HepG2 (cell line): ENCODE results near the gene SEMA5B. TPM values are rescaled to one million over a fixed set of nuclear protein-coding genes. Genes with fewer than 3 reads are reported as not detected.

Experiments used
- ATAC-seq: fragments of 200-7000 bp; cut with Tn5 transposase; 3 replicates; pipeline ENCODE4 v1.9.1; 2020; ENCODE audit warnings: mild to moderate bottlenecking, moderate library complexity
- BruUV-seq: library from RNA; stranded (reverse); fragments of 400-500 nt; replicated peaks from 2 replicates; lab custom pipeline; 2021; lab: Mats Ljungman, UMichigan
- CTCF ChIA-PET: fragments of 300-600 bp; formaldehyde crosslinking; extraction: SDS; loops from one replicate; lab custom pipeline; 2021; ENCODE audit warnings: low total read pairs, inconsistent platforms, low intra/inter-chr PET ratio; lab: Yijun Ruan, JAX
- POLR2A ChIA-PET: fragments of 350-600 bp; sonication (Branson Sonifier 250); formaldehyde crosslinking; loops from one replicate; lab custom pipeline; 2020; ENCODE audit warnings: antibody characterized with exemption, inconsistent platforms; lab: Yijun Ruan, JAX
- DNase-seq: peaks from one replicate; pipeline ENCODE4 v3.0.0-alpha.2; 2015; ENCODE audit warnings: low spot score
- FAIRE-seq: peaks from 3 replicates; lab custom pipeline; 2011; peaks lifted over from hg19 to GRCh38; lab: Jason Lieb, UNC
- H2AFZ ChIP-seq: one replicate; pipeline ENCODE4 v1.6.1; 2011; ENCODE audit warnings: low read length, inconsistent platforms
- H3K27ac ChIP-seq: fragments of 300-600 bp; 3 replicates; pipeline ENCODE4 v1.8.0; 2011; ENCODE audit warnings: mixed run types, mild to moderate bottlenecking, mixed read lengths, low read length, inconsistent platforms; ENCODE audit not compliant: insufficient read depth; ENCODE audit errors: extremely low read length
- H3K27me3 ChIP-seq, 2 experiments: fragments of 200-600 bp in 1 of 2; 2 replicates in 1 of 2; 3 replicates in 1 of 2; pipeline versions ENCODE4 v1.6.0 to v1.8.0; 2011; ENCODE audit warnings: low read length in 2 of 2, mild to moderate bottlenecking in 2 of 2, moderate library complexity in 2 of 2, inconsistent platforms in 1 of 2; ENCODE audit not compliant: insufficient read depth in 2 of 2, control insufficient read depth in 1 of 2
- H3K36me3 ChIP-seq, 2 experiments: fragments of 200-600 bp in 1 of 2; replicated peaks in 1 of 2; 2 replicates in 1 of 2; 3 replicates in 1 of 2; pipeline versions ENCODE4 v1.5.1 to v1.8.0; 2011; ENCODE audit warnings: low read length in 2 of 2, inconsistent platforms in 1 of 2; ENCODE audit not compliant: insufficient read depth in 2 of 2, control insufficient read depth in 1 of 2
- H3K4me1 ChIP-seq: 2 replicates; pipeline ENCODE4 v1.5.1; 2012; ENCODE audit warnings: low read length, inconsistent platforms; ENCODE audit not compliant: insufficient read depth
- H3K4me2 ChIP-seq: 2 replicates; pipeline ENCODE4 v1.6.0; 2011; ENCODE audit warnings: low read depth, low read length, inconsistent platforms
- H3K4me3 ChIP-seq, 3 experiments: fragments of 200-600 bp in 1 of 3; sonication (generic), shearing (Covaris generic) in 1 of 3; replicated peaks in 1 of 3; 2 replicates each; pipeline ENCODE4 v1.5.1; 2011 to 2016; ENCODE audit warnings: low read length in 3 of 3, inconsistent platforms in 2 of 3, low read depth in 2 of 3, mild to moderate bottlenecking in 2 of 3, control low read depth in 1 of 3, mixed read lengths in 1 of 3; ENCODE audit not compliant: insufficient read depth in 1 of 3
- H3K79me2 ChIP-seq: one replicate; pipeline ENCODE4 v1.6.1; 2011; ENCODE audit warnings: low read length, inconsistent platforms; ENCODE audit not compliant: insufficient read depth
- H3K9ac ChIP-seq: 2 replicates; pipeline ENCODE4 v1.6.0; 2011; ENCODE audit warnings: mild to moderate bottlenecking, low read depth, low read length, inconsistent platforms; ENCODE audit not compliant: insufficient read depth
- H3K9me3 ChIP-seq: 2 replicates; pipeline ENCODE4 v1.5.1; 2012; ENCODE audit warnings: mild to moderate bottlenecking, low read length
- H4K20me1 ChIP-seq: 2 replicates; pipeline ENCODE4 v1.6.0; 2011; ENCODE audit warnings: inconsistent platforms, mild to moderate bottlenecking, low read length, moderate library complexity; ENCODE audit not compliant: insufficient read depth
- ARNT ChIP-seq: fragments of 450-650 bp; IDR thresholded peaks from 2 replicates; pipeline ENCODE4 v1.6.1; 2017
- DMAP1 ChIP-seq: IDR thresholded peaks from 2 replicates; pipeline ENCODE4 v1.6.1; 2016
- FOSL2 ChIP-seq: sonication (generic); formaldehyde crosslinking; IDR thresholded peaks from 2 replicates; pipeline ENCODE4 v1.4.0; 2020; ENCODE audit warnings: missing genetic modification reagents
- HHEX ChIP-seq: IDR thresholded peaks from 2 replicates; pipeline ENCODE4 v1.6.1; 2016; ENCODE audit warnings: control low read depth
- IKZF1 ChIP-seq: fragments of 450-650 bp; IDR thresholded peaks from 2 replicates; pipeline ENCODE4 v1.7.1; 2016
- NCOA2 ChIP-seq: sonication (generic); formaldehyde crosslinking; IDR thresholded peaks from 2 replicates; pipeline ENCODE4 v1.8.0; 2022; ENCODE audit warnings: inconsistent platforms
- NFAT5 ChIP-seq: sonication (generic); formaldehyde crosslinking; IDR thresholded peaks from 2 replicates; pipeline ENCODE4 v1.4.0; 2020; ENCODE audit warnings: missing genetic modification reagents
- RXRB ChIP-seq: IDR thresholded peaks from 2 replicates; pipeline ENCODE4 v1.6.1; 2016; ENCODE audit warnings: borderline replicate concordance, missing genetic modification reagents, missing compliant biosample characterization
- ZNF180 ChIP-seq: sonication (generic); formaldehyde crosslinking; IDR thresholded peaks from 2 replicates; pipeline ENCODE4 v1.4.0; 2020; ENCODE audit warnings: low read depth, missing genetic modification reagents, borderline replicate concordance
- WGBS: methylation state at CpG from one replicate; pipeline ENCODE4 v1.1.6; 2017; ENCODE audit warnings: low lambda C conversion rate; 5-methylcytosine and 5-hydroxymethylcytosine counted together
- in situ Hi-C: cut with HindIII; loops from 2 replicates; pipeline ENCODE4 v1.10.0; 2017; ENCODE audit warnings: low pct_unique_long_range_greater_than_20kb; ENCODE audit not compliant: extremely low pct_ligation_motif_present
- intact Hi-C: fragments of 100-400 bp; cut with micrococcal nuclease; formaldehyde crosslinking; loops from one replicate; pipeline ENCODE4 v1.10.0; 2022; ENCODE audit not compliant: unreplicated experiment
- polyA plus RNA-seq, 8 experiments: library from polyadenylated mRNA; depleted of rRNA in 3 of 8; stranded (reverse) in 7 of 8; unstranded in 1 of 8; fragments of >200 nt; fragmentation: Illumina TruSeq in 4 of 8; extraction: Trizol in 4 of 8; gene quantifications; 2 replicates each; pipeline versions ENCODE4 v1.2.1 to v1.2.3, GENCODE V29; 2011 to 2016; ENCODE audit warnings: low read depth in 4 of 8, missing spikeins in 1 of 8, mixed read lengths in 1 of 8; ENCODE audit not compliant: insufficient read depth in 1 of 8
- total RNA-seq, 5 experiments: library from RNA; depleted of rRNA; stranded (reverse); fragments of >200 nt; fragmentation: Illumina TruSeq; extraction: Trizol; gene quantifications; 2 replicates each; pipeline ENCODE4 v1.2.3, GENCODE V29; 2016; ENCODE audit warnings: low read depth in 1 of 5

The SEMA5B gene
- total and polyA plus RNA-seq, 2 of the 13 experiments (the other 11 are each of a cell fraction or from before 2014, with no cell fraction given) = not detected

GRCh38 chr3:122934251-122934650, 93.3 kb downstream of the SEMA5B start (continued):
- TF ChIP-seq NFAT5 = no peak
- TF ChIP-seq HHEX (CRISPR knock-in tag) = no peak
- no peak for TF ChIP-seq RXRB (CRISPR knock-in tag)
- no peak for TF ChIP-seq NCOA2 (CRISPR knock-in tag)
- no peak for TF ChIP-seq ZNF180 (CRISPR knock-in tag)
- no peak for TF ChIP-seq DMAP1 (CRISPR knock-in tag)
- no peak for TF ChIP-seq ARNT

- POLR2A ChIA-PET = no interaction called here
- H2AFZ ChIP-seq = no peak overlapping the region
- H4K20me1 ChIP-seq = no peaks in the 10 kb centered on the region
- 0 out of 2 replicates have a peak, but pooled peaks have one; percentile 16 for TF ChIP-seq FOSL2 (CRISPR knock-in tag)
- TF ChIP-seq IKZF1 = no peak
- TF ChIP-seq, all 625 proteins: peak for 1
- H3K9ac ChIP-seq = no peak overlapping the region
- in situ Hi-C loops (no loop called here), intact Hi-C loops (no loop called here)
- no peaks in the 10 kb centered on the region for H3K36me3 ChIP-seq
- H3K27ac ChIP-seq = no peak overlapping the region
- no peak for ATAC-seq
- H3K4me2 ChIP-seq = no peak overlapping the region; the same call in 1 of the 2 replicates
- DNase-seq = no peak
- peaks cover 41% of the 10 kb centered on the region for H3K4me1 ChIP-seq
- CTCF ChIA-PET = no interaction called here
- no peaks in the 10 kb centered on the region for H3K79me2 ChIP-seq
- H3K9me3 ChIP-seq = no peaks in the 10 kb centered on the region
- no TSS peak for BruUV-seq
- 0% methylated on average over 5 of the region's 5 CpGs for WGBS
- H3K27me3 ChIP-seq = peaks cover 2 to 20% of the 10 kb centered on the region in 2 experiments; a peak in 3 of 5 replicates
- peak; percentile 46 for FAIRE-seq
- H3K4me3 ChIP-seq = no peak overlapping the region
Observed at GRCh38 chr3:122932251-122932967, 95.2 kb downstream of the SEMA5B start.
